ENCODE data around the gene RPS10.
"Not testable (repeated sequence)": the region's sequence is repeated elsewhere in the genome, so short reads cannot be mapped to it uniquely, and the experiment has no call there.

Gene RPS10

GRCh38 chr6:34374069-34374468 is 51.8 kb downstream of the RPS10 start:
- in situ Hi-C loops (cut with HindIII; ENCODE audit: low sequenced_read_pairs): no loop called here

- in situ Hi-C loops (cut with HindIII; ENCODE audit: low sequenced_read_pairs): no loop called here
These were observed 52.4 kb downstream of the RPS10 start for GRCh38 chr6:34373511-34373910.

- in situ Hi-C loops (cut with HindIII; ENCODE audit: low sequenced_read_pairs): not testable (repeated sequence)
These were observed 54.0 kb downstream of the RPS10 start for GRCh38 chr6:34371865-34372264.

DNA sequence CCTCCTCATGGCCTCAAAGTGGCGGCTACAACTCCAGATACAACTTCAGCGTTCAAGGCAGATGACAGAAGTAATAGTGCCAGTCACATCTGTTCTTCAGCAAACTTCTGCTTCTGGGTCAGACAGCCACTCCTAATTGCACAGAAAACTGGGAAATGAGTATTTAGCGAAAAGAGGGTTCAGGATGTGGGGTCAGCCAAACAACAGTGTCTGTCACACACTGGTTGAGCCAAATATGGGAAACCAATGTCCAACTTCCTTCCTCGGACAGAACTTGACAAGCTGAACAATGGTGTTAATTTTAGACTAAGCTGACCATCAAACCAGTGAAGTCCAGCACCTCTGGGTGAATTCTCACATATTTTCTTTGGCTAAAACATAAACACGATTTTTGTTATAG is 55.5 kb downstream of the RPS10 start:
- in situ Hi-C loops (cut with HindIII; ENCODE audit: low sequenced_read_pairs): no loop called here

- in situ Hi-C loops (cut with HindIII; ENCODE audit: low sequenced_read_pairs): no loop called here
These were observed 56.5 kb downstream of the RPS10 start for GRCh38 chr6:34369385-34369784.
